Stimulated activated CD4-positive, alpha-beta T cell treated with anti-CD3 and anti-CD28 coated beads, Interleukin-1b, Interleukin-23, amount 100 ng/mL, for 48 hours (primary cell): Measurements from ENCODE around the gene HOXD9.

Experiments
- DNase-seq: peaks from one replicate; pipeline ENCODE4 v3.0.0-alpha.2; 2020

The HOXD9 gene

GRCh38 chr2:176099159-176099727, 23.3 kb upstream of the HOXD9 start:
- DNase-seq, result no peak

- DNase-seq, result no peak
Measured at GRCh38 chr2:176099728-176100546, 22.6 kb upstream of the HOXD9 start, which contains the start of gene HOXD12. Gene HOXD12 (plus strand): TSS chr2:176099795. CDS start chr2:176099802, 7 bp downstream.

- no peak for DNase-seq
Measured at GRCh38 chr2:176100547-176101140, 21.9 kb upstream of the HOXD9 start.

- DNase-seq, result no peak
Measured at GRCh38 chr2:176101216-176101830, 21.2 kb upstream of the HOXD9 start.

- no peak for DNase-seq
Measured at GRCh38 chr2:176101842-176102241, 20.7 kb upstream of the HOXD9 start.

- DNase-seq, result no peak
Measured at GRCh38 chr2:176102309-176102866, 20.1 kb upstream of the HOXD9 start.

GRCh38 chr2:176103194-176103593, 19.3 kb upstream of the HOXD9 start:
- no peak for DNase-seq

- DNase-seq, result no peak
Measured at GRCh38 chr2:176103742-176104315, 18.7 kb upstream of the HOXD9 start.

- DNase-seq, result no peak
Measured at GRCh38 chr2:176104316-176105077, 18.0 kb upstream of the HOXD9 start.

GRCh38 chr2:176105078-176105729, 17.3 kb upstream of the HOXD9 start:
- no peak for DNase-seq

GRCh38 chr2:176105730-176106580, 16.6 kb upstream of the HOXD9 start:
- no peak for DNase-seq

GRCh38 chr2:176106581-176107539, 15.7 kb upstream of the HOXD9 start, which contains the start of gene HOXD11:
Gene HOXD11 (plus strand): TSS chr2:176107280. CDS start chr2:176107356, 76 bp downstream.
- no peak for DNase-seq

GRCh38 chr2:176107731-176108181, 14.8 kb upstream of the HOXD9 start:
- DNase-seq, result no peak

GRCh38 chr2:176109192-176109901, 13.2 kb upstream of the HOXD9 start:
- no peak for DNase-seq

GRCh38 chr2:176109946-176110345, 12.6 kb upstream of the HOXD9 start:
- no peak for DNase-seq

GRCh38 chr2:176110415-176111308, 11.9 kb upstream of the HOXD9 start:
- DNase-seq, result no peak

- DNase-seq, result no peak
Measured at GRCh38 chr2:176111309-176111663, 11.2 kb upstream of the HOXD9 start.
